Adrenal gland (tissue), 12 donors: ENCODE data around the gene TDRKH. TPM values are rescaled to one million over a fixed set of nuclear protein-coding genes. Genes with fewer than 3 reads are reported as not detected.

Source experiments
- DNase-seq, 7 donors: peaks; one replicate each; pipeline ENCODE4 v3.0.0-alpha.2; 2019 to 2020
- H3K27ac ChIP-seq, 5 donors: fragments of 200-600 bp; sonication (generic) in 4 of 5; 1 replicate in 3 of 5; 2 replicates in 2 of 5; pipeline versions ENCODE4 v1.5.1 to v1.8.0; 2016 to 2020; ENCODE audit warnings: mild to moderate bottlenecking in 1 of 5
- H3K27me3 ChIP-seq: fragments of 200-600 bp; 2 replicates; pipeline ENCODE4 v1.8.0; 2021
- H3K36me3 ChIP-seq, 2 donors: fragments of 200-600 bp; replicated peaks in 1 of 2; 1 replicate in 1 of 2; 2 replicates in 1 of 2; pipeline versions ENCODE4 v1.5.1 to v1.8.0; 2018 to 2022
- H3K4me1 ChIP-seq, 2 donors: fragments of 200-600 bp; replicated peaks in 1 of 2; 1 replicate in 1 of 2; 2 replicates in 1 of 2; pipeline versions ENCODE4 v1.5.1 to v1.8.0; 2018 to 2021
- H3K4me3 ChIP-seq, 4 donors: fragments of 200-600 bp; sonication (generic) in 3 of 4; one replicate each; pipeline ENCODE4 v1.5.1; 2016 to 2018
- H3K9me3 ChIP-seq, 3 donors: fragments of 200-600 bp; sonication (generic) in 1 of 3; replicated peaks in 1 of 3; 1 replicate in 2 of 3; 2 replicates in 1 of 3; pipeline versions ENCODE4 v1.5.1 to v1.8.0; 2016 to 2021
- CTCF ChIP-seq, 6 experiments: fragments of 450-650 bp in 4 of 6; fragments of 200-600 bp in 2 of 6; sonication (generic) in 1 of 6; IDR thresholded peaks; 1 replicate in 5 of 6; 2 replicates in 1 of 6; pipeline versions ENCODE4 v1.5.1 to v1.8.0; 2016 to 2021; ENCODE audit warnings: antibody characterized with exemption in 6 of 6, mild to moderate bottlenecking in 2 of 6, moderate library complexity in 1 of 6
- POLR2A ChIP-seq, 2 donors: fragments of 450-650 bp; IDR thresholded peaks; one replicate each; pipeline ENCODE4 v1.6.1; 2017; ENCODE audit warnings: antibody characterized with exemption in 2 of 2, mild to moderate bottlenecking in 2 of 2, moderate library complexity in 1 of 2
- WGBS, 4 donors: extraction: QIAGEN DNeasy Blood & Tissue Kit in 2 of 4; methylation state at CpG; one replicate each; pipeline versions ENCODE4 v1.1.5 to v1.1.7; 2013 to 2017; 5-methylcytosine and 5-hydroxymethylcytosine counted together
- intact Hi-C, 2 donors: fragments of 100-400 bp; cut with DNase I; formaldehyde crosslinking; loops; one replicate each; pipeline versions ENCODE4 v1.14.1 to v1.15.0; 2022 to 2023
- polyA plus RNA-seq, 3 donors: library from polyadenylated mRNA; stranded (reverse); fragments of 200-250 nt in 2 of 3; fragments of 350-450 nt in 1 of 3; fragmentation: Illumina TruSeq in 1 of 3; extraction: RNeasy Lipid Tissue Mini Kit (QIAGEN cat#74804) in 1 of 3; gene quantifications; one replicate each; pipeline ENCODE4 v1.2.3, GENCODE V29; 2013 to 2014
- total RNA-seq, 9 donors: library from RNA; depleted of rRNA in 4 of 9; stranded (reverse); fragments of >200 nt in 4 of 9; fragments of 120-200 nt in 1 of 9; fragmentation: NEBNext Ultra II Directional in 1 of 9; extraction: Animal tissue kit (Norgen Biotek cat#: 25700) in 1 of 9; gene quantifications; one replicate each; pipeline versions ENCODE4 v1.1.0 to v1.2.4, GENCODE V29; 2013 to 2023
- donor health status: healthy with polysubstance abuse.
- donor health status: Bipolar disorder and iron deficiency.
- donor health status: DM: yes; HTN: yes; CAD: no.
- donor health status: DM: no; HTN: no; CAD: no.
- donor health status: DM: no; HTN: no; CAD: no.
- donor health status: DM: yes; HTN: yes; CAD: no.

Gene TDRKH
- total and polyA plus RNA-seq, 12 donors, result 2.1 to 9.1 (median 5.8) TPM

GRCh38 chr1:151756291-151756690 lies 34.0 kb downstream of the TDRKH start:
- TF ChIP-seq POLR2A (IDR thresholded peaks at IDR 0.05) (no peak), CTCF (IDR thresholded peaks at IDR 0.05) (no peak)
- Histone ChIP-seq H3K27me3 (no peaks in the 10 kb centered on the region), H3K9me3 (no peaks in the 10 kb centered on the region), H3K4me1 (no peaks in the 10 kb centered on the region), H3K36me3 (peaks cover 0 to 32% of the 10 kb centered on the region in 2 donors), H3K4me3 (no peak overlapping the region), H3K27ac (no peak overlapping the region)
- DNase-seq, result no peak
- intact Hi-C loops, result no loop called here
- WGBS, 4 donors, result 70 to 100% (median 85%) methylated on average over 1 of the region's 1 CpG

- no peak overlapping the region for H3K4me3 ChIP-seq
- H3K9me3 ChIP-seq, result no peaks in the 10 kb centered on the region
- WGBS, 4 donors, result 71 to 83% (median 77%) methylated on average over 4 of the region's 4 CpGs
- no peaks in the 10 kb centered on the region for H3K4me1 ChIP-seq
- no peaks in the 10 kb centered on the region for H3K36me3 ChIP-seq
- DNase-seq, result peak in 1 of 7 donors; percentile 25
- TF ChIP-seq POLR2A (IDR thresholded peaks at IDR 0.05) (no peak), CTCF (IDR thresholded peaks at IDR 0.05) (no peak)
- no peaks in the 10 kb centered on the region for H3K27me3 ChIP-seq
- intact Hi-C loops, result no loop called here
- no peak overlapping the region for H3K27ac ChIP-seq
Observed at GRCh38 chr1:151741516-151741915, 48.8 kb downstream of the TDRKH start.

- no peaks in the 10 kb centered on the region for H3K27me3 ChIP-seq
- 54 to 78% (median 71%) methylated on average over 3 of the region's 3 CpGs for WGBS, 4 donors
- no peaks in the 10 kb centered on the region for H3K36me3 ChIP-seq
- intact Hi-C loops, result loop anchor here (5.0 to 10.0 kb wide), 3 partner anchors 147 to 275 kb away; no protein-coding TSS in a partner anchor
- H3K4me3 ChIP-seq, result no peak overlapping the region
- H3K9me3 ChIP-seq, result no peaks in the 10 kb centered on the region
- peak in 1 of 7 donors; percentile 40 for DNase-seq
- H3K27ac ChIP-seq, result no peak overlapping the region
- H3K4me1 ChIP-seq, result no peaks in the 10 kb centered on the region
- TF ChIP-seq CTCF (IDR thresholded peaks at IDR 0.05) (no peak), POLR2A (IDR thresholded peaks at IDR 0.05) (no peak)
Observed at GRCh38 chr1:151739590-151740355, 50.5 kb downstream of the TDRKH start.

DNA sequence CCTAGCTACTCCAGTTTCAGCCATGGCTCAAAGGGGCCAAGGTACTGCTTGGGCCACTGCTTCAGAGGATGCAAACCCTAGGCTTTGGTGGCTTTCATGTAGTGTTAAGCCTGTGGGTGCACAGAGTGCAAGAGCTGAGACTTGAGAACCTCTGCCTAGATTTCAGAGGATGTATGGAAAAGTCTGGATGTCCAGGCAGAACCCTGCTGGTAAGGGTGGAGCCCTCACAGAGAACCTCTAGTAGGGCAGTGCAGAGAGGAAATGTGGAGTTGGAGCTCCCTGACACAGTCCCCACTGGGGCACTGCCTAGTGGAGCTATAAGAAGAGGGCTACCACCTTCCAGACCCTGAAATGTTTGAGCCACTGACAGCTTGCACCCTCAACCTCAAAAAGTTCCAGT lies 52.8 kb downstream of the TDRKH start:
- H3K27me3 ChIP-seq, result no peaks in the 10 kb centered on the region
- intact Hi-C loops, result loop anchor here (5.0 to 10.0 kb wide), 3 partner anchors 145 to 273 kb away; no protein-coding TSS in a partner anchor
- no peak overlapping the region for H3K4me3 ChIP-seq
- H3K4me1 ChIP-seq, result no peaks in the 10 kb centered on the region
- no peaks in the 10 kb centered on the region for H3K36me3 ChIP-seq
- H3K27ac ChIP-seq, result no peak overlapping the region
- TF ChIP-seq POLR2A (IDR thresholded peaks at IDR 0.05), result no peak
- no peak for TF ChIP-seq CTCF (IDR thresholded peaks at IDR 0.05)
- no peaks in the 10 kb centered on the region for H3K9me3 ChIP-seq
- peak in 1 of 7 donors; percentile 21 for DNase-seq
